ENCODE measurements around the gene FRAS1.
"Not testable (repeated sequence)": the region's sequence is repeated elsewhere in the genome, so short reads cannot be mapped to it uniquely, and the experiment has no call there.

The FRAS1 gene

DNA sequence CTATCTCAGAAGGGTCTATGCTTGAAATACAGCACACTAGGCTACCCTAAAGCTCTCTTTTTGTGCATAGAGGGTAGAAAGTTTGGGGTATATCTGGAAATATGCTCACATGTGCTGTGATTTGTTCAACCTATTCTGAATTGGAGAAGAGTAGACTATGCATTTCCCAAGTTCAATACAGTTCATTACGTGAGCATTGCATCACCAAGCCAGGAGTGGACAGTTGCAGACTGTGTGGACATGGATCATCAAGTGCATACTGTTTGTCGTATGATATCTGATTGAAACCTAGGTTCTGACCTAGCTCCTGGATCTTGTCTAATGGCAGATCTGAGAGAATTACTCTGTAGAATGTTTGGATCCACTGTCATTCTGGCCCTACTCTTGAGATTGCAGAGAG lies 161.1 kb downstream of the FRAS1 start:
- no peak for DNase-seq

GRCh38 chr4:78219825-78220224 lies 162.7 kb downstream of the FRAS1 start:
- no peak for DNase-seq

- no peak for DNase-seq
These were observed 163.2 kb downstream of the FRAS1 start for GRCh38 chr4:78220283-78220682.

DNA sequence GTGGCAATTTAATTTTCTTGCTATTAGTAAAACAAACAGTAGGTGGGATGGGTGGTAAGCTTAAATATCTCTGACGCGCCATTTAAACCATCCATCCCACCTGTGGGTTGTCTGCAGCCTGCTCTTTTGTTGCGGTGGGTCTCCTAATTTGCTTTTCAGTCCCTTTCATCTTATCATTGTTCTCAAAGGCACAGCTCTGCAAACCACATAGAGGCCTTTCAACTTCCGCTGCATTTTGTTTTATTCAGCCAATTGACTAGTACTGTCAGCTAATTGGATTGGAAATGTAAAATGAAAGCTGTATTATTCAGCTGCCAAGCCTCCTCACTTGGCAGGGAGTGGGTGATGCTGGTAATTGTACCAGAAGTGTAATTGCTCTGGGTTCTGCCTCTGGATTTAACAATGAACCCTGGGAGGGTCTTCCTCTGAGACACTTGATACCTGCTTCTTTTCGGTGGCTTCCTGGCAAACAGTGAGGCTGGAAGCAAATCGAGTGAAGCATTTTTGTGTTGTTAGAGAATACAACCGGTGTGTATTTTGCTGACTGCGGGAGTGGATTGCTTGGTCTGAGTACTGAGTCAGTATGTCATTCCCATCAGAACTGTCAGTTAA lies 165.6 kb downstream of the FRAS1 start:
- DNase-seq, result no peak

GRCh38 chr4:78225236-78225635 lies 168.1 kb downstream of the FRAS1 start:
- DNase-seq, result no peak

DNA sequence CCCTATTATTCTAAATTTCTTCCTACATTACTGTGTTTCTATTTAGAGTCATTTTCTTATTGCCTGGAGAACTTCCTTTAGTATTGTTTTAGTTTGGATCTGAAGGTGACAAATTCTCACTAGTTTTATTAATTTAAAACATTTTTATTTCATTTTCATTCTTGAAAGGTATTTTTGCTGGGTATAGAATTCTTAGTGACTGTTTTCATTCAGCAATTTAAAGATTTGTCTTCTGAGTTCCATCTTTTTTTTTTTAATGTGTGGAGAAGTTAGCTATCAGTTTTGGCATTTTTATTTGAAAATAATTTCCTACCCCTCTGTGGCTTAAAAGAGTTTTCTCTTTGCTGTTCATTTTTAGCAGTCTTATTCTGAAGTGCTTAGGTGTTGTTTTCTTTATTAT lies 169.2 kb downstream of the FRAS1 start:
- no peak for DNase-seq

DNA sequence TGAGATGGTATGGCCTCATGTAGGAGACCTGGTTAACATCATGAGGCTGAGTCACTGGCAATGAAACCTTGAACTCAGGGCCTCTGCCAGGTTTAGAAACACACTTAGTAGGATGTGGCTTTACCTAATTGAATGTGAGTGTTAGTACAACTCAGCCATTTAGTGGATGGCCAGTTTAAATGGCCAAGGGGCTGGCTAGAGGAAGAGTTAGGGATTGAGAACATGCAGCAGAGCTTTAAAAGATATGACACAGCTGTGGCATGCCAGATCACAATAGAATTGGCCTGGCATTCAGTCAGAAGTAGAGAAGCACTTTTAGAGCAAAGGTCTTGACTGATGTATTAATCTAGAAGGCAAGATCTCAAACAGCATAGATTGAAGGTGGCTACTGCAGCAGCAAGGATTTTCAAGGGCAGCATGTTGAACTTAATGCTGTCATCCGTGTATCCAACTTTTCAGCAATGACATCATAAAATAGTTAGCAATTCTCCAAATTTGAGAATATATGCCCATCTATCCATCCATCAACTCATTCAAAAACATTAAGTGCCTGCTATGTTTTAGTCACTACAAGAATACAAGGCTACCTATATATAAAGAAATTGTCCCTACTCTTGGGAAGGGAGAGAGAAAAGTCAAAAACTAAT lies 170.4 kb downstream of the FRAS1 start:
- no peak for DNase-seq

GRCh38 chr4:78235800-78236199 lies 178.7 kb downstream of the FRAS1 start:
- DNase-seq, result no peak

GRCh38 chr4:78237360-78237759 lies 180.2 kb downstream of the FRAS1 start:
- no peak for DNase-seq

GRCh38 chr4:78242071-78242470 lies 184.9 kb downstream of the FRAS1 start:
- no peak for DNase-seq

- no peak for DNase-seq
These were observed 187.8 kb downstream of the FRAS1 start for GRCh38 chr4:78244705-78245485.

DNA sequence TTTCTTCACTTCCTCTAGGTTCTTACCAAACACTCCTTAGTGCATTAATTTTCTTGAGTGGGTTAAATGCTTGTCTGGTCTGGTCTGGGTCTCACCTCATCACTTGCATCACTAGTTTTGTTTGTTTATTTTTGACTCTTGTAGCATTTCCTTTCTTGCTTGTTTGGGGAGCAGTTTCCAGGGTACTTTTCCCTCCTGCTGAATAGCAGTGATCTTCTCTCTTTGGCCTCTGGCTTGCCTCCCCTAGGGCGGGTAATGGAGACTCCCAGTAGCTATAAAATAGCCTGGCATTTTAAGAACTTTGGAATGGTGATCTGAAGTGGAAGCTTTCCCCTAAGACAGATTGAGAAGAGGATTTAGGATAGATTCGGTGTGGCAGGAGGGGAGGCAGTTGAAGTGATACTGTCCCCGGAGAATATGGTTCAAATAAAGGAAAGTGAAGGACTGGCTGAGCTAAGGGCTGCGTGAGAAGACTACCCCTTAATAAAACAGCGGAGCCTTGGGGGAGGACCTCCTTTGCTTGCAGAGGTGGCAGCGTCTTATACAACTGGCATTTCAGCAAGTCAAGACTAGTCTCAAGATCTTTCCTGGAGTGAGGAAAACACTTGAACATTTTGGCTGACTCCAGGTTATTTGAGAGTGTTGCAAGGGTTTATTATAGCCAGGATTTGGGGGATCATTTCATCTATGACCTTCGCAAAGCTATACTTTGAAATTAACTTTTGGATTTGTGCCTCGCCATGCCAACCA lies 190.6 kb downstream of the FRAS1 start:
- DNase-seq, result no peak

DNA sequence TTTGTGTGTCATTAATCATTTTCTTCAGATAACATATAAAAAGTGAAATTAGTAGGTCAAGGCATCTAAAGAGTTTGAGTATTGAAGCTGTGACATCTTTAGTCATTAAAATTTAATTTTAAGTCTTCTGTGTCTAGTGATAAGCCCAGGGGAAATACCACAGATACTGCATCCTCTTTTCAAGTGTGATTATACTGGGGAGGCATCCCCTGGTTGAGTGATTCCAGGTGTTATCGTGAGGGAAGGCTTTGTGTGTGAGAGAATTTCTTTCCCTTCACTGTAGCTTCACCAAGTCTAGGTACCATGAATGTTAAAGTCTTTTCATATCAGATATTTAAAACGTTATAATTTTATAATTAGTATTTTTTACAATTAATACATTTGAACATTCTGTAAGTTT lies 193.4 kb downstream of the FRAS1 start:
- no peak for DNase-seq

DNA sequence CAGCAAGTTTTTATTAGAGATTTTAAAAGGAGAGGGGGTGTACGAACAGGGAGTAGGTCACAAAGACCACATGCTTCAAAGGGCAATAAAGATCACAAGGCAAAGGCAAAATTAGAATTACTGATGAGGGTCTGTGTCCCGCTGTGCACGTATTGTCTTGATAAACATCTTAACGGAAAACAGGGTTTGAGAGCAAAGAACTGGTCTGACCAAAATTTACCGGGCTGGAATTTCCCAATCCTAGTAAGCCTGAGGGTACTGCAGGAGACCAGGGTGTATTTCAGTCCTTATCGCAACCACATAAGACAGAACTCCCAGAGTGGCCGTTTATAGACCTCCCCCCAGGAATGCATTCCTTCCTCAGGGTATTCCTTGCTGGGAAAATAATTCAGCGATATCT lies 195.7 kb downstream of the FRAS1 start:
- DNase-seq, result not testable (repeated sequence)

DNA sequence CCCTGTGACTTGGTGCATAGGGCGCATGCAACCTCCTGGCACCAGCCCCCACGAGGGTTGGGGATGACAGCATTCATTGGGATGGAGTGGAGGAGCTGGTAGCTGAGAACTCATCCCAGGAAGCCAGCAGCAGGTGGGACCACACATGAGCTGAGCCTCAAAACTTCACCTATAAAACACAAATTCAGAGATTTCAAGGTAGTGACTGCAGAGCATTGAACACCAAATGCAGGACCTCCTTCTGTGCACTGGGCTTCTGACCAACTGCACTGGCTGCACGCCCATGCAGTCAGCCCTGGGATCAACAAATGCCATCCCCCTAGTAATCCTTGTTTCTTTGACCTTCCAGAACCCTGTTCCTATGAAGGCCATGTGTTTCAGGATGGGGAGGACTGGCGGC lies 197.8 kb downstream of the FRAS1 start:
- DNase-seq, result no peak

GRCh38 chr4:78265006-78265405 lies 207.9 kb downstream of the FRAS1 start:
- no peak for DNase-seq

- no peak for DNase-seq
These were observed 210.7 kb downstream of the FRAS1 start for GRCh38 chr4:78267790-78268189.

DNA sequence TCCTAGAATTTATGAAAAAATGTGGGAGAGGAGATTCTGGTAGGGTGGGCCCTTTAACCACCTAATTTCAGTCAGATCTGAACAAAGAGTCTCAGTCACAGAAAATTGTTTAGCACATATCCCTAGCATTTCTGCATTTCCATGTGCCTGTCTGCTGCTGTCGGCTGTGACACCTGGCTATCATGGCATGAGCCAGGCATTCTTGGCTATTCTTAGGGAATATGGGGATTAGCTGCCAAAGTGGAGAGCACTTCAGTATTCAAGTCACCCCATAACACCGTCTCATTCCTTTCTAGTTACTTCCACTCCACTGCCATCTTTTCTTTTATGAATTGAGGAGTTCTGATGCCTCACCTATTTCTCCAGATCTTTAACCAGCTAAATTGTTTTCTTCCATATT lies 211.5 kb downstream of the FRAS1 start:
- no peak for DNase-seq

- not testable (repeated sequence) for DNase-seq
These were observed 218.3 kb downstream of the FRAS1 start for GRCh38 chr4:78275450-78275849.

GRCh38 chr4:78286281-78286680 lies 229.2 kb downstream of the FRAS1 start:
- no peak for DNase-seq

DNA sequence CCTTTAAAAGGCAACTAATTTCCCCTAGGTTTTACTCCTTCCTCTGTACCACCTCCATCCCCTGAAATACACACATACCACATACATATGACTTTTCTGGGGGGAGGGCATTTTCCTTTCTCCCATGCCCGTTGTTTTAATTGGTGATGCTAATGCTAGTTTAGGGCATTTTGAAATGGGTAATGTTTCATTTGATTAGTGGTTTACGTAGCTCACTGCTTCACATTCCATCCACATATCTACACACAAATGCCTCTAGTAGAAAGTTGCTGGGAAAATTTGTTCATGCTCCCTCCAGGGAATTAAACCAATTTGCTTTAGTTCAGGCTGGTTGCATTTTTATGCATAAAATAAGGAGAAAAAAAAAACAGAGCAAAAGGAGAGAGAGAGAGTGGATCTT lies 231.2 kb downstream of the FRAS1 start:
- DNase-seq, result no peak

DNA sequence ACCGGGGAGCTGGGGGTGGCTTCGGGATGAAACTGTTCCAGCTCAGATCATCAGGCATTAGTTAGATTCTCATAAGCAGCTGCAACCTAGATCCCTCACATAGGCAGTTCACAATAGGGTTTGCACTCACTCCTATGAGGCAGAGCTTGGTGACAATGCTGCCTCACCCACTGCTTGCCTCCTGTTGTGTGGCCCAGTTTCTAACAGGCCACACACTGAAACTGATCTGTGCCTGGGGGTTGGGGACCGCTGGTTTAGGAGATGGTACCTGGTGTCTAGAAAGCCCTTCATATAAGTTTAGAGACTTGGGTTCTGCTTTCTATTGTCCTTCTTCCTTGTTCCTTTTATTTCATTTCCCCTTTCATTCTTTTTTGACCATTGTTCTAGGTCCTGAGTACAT lies 234.2 kb downstream of the FRAS1 start:
- DNase-seq, result no peak

DNA sequence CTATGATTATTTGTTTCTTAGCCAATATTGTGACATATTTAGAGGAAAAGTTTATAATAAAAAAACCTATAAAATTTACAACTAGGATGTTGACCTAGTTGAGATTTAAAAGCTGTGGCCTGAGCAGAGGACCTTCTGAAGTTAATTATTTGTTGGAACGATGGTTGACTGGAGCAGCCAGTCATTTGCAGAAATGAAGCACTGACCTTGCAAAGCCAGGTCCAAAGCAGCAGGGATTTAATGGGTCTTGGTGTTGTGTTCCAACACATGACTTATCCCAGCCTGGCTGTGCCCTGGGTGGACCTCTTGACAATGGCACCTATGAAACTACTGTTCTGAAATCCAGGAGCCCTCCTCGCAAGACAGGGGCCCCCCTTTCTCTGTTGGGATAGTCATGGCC lies 235.2 kb downstream of the FRAS1 start:
- no peak for DNase-seq

DNA sequence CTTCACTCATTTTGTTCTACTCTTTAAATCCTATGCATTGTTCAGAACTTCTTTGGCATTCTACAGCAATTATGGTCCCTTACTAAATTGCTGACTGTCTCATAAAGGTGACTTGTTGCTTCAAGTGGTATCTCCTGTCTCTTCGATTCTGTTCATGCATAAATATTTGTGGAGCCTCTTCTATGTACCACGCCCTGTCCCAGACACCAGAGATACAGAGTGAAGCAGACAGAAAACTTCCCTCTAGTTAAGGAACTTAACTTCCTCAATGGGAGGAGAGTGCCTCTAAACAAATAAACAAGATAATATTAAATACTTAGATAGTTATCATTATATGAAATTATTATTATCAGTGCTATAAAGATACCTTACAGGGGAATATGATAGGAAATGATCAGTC lies 235.7 kb downstream of the FRAS1 start:
- DNase-seq, result no peak
